ENCODE data around the gene TK1.
"Not testable (repeated sequence)": the region's sequence is repeated elsewhere in the genome, so short reads cannot be mapped to it uniquely, and the experiment has no call there.

The TK1 gene, protein sequence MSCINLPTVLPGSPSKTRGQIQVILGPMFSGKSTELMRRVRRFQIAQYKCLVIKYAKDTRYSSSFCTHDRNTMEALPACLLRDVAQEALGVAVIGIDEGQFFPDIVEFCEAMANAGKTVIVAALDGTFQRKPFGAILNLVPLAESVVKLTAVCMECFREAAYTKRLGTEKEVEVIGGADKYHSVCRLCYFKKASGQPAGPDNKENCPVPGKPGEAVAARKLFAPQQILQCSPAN

DNA sequence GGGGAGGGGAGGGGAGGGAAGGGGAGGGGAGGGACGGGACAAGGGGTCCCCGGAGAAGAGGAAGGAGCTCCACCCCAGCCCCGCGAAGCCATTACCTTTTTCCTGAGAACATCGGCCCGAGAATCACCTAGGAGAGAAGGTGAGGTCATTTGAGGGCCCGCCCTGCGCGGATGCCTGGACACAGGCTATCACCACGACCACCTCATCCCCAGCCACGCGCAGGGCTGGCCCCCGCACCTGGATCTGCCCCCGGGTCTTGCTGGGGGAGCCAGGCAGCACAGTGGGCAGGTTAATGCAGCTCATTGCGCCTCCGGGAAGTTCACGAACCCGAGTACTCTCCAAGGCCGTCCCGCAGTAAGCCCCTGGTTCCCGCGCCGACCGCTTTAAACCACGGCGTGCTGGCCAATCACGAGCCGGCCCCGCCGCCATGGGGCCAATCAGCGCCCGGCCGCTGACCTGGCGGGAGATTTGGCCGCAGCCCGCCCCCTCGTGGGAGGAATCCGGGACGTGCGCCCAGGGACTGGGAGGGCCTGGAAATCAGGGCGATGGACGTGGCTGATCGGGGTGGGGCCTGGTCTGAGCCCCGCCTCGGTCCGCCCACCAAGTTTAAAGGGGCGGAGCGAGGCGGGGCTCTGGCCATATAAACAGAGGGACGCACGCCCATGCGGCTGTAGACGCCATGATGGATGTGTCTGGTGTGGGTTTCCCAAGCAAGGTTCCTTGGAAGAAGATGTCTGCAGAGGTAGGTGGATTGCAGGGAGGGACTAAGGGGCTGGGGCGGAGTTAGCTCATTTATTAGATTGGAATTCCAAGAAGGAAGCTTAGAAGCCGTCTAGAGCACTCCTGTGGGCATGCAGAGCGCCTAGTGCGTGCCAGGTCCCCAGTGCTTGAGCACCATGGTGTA is at the start of gene TK1, which contains the start of gene AFMID:
Gene TK1, minus strand, starts transcription at position 361 of the 904 bp plus-strand sequence. Its CDS starts 58 bp downstream, at position 303.
Gene AFMID, plus strand, starts transcription at position 671 of the 904 bp plus-strand sequence. Its CDS starts 9 bp downstream, at position 680.
- peak; percentile 98 for DNase-seq

DNA sequence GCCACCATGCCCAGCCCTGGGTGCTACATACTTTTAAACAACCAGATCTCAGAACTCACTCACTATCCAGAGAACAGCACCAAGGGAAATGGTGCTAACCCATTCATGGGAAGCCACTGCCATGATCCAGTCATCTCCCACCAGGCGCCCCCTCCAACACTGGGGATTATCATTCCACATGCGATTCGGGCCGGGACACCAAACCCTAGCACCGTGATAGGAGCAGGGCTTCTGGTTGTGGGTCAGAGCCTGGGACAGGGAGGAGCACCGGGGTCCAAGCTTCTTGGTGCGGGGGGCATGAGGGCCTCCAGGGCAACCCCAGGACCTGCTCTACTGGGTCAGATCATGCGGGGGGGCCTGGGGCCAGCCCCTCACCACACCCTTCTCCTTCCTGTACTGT is 49.0 kb upstream of the TK1 start:
- no peak for DNase-seq

- not testable (repeated sequence) for DNase-seq
Measured at GRCh38 chr17:78235022-78235421, 48.2 kb upstream of the TK1 start.

DNA sequence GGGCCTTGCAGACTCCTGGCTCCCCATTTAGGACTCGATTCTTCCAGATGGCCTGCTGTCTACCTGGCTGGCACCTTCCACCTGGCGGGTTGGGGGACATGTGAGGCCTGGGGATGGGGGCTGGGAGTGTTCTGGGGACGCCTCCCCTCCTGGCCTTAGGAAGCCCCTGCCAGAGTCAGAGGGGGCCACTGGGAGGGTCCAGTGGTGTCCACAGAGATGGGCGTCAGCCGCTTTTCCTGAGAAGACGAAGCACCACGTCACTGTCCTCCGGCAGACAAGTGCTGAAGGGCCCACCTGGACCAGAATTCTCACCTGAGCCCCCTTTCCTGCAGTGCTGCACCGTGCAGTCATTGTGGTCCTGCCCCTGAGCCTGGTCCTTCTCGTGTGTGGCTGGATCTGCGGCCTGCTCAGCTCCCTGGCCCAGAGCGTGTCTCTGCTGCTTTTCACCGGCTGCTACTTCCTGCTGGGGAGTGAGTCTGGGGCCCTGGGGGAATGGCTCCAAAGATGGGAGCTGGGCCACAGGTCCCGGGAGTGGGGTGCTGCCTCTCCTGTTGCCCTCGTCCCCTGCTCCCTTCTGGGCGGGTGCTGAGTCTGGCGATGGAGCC is 47.5 kb upstream of the TK1 start:
- DNase-seq: no peak

DNA sequence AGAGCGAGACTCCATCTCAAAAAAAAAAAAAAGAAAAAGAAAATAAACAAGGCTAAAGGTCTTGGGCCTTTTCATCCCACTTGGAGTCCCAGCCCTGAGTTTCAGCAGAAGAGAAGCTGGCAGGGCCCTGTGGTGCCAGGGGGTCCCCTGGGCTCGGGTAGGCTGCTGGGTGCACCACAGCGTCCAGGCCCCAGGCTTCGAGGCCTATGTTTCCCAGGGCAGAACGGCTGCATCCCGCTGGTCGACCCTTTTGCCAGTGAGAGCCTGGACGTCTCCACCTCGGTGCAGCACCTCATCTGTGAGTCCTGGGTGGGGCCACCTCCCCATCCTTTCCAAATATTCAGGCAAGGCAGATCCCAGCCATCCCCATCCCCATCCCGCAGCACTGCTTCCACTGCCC is 46.8 kb upstream of the TK1 start:
- no peak for DNase-seq

- no peak for DNase-seq
Measured at GRCh38 chr17:78232859-78233173, 46.0 kb upstream of the TK1 start.

DNA sequence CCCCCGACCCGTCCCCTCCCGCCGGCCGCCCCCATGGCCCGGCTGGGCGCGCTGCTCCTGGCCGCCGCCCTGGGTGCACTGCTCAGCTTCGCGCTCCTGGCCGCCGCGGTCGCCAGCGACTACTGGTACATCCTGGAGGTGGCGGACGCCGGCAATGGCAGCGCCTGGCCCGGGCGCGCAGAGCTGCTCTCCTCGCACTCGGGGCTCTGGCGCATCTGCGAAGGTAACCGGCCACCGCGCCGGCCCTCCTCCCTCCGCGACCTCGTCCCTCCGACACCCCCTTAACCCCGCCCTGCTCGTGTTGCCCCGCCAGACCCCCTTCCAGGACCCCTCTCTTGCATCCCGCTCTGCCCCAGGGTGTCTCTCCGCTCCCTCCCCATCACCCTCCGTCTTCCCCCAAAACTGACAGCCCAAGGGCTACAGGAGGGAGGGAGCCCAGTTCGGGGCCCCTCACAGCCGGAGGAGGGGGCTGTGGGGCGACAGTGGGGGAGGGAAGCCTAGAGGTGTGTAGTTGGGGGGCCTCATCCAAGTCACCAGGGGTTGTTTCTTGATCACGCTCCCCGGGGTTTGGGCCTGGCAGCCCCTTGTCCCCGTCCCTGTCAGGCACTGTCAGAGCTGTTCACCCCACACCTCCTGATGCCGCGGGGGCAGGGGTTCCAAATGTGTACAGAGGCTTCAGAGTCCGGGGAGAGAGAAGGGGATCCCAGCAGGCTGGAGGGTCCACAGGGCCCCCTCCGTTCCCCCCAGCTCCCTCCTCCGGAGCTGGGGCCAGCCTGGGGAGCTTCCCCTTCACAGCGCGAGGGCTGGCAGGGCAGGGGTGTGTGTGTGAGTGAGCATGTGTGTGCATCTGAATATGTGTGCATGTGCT is 45.4 kb upstream of the TK1 start:
- DNase-seq: peak; percentile 21

DNA sequence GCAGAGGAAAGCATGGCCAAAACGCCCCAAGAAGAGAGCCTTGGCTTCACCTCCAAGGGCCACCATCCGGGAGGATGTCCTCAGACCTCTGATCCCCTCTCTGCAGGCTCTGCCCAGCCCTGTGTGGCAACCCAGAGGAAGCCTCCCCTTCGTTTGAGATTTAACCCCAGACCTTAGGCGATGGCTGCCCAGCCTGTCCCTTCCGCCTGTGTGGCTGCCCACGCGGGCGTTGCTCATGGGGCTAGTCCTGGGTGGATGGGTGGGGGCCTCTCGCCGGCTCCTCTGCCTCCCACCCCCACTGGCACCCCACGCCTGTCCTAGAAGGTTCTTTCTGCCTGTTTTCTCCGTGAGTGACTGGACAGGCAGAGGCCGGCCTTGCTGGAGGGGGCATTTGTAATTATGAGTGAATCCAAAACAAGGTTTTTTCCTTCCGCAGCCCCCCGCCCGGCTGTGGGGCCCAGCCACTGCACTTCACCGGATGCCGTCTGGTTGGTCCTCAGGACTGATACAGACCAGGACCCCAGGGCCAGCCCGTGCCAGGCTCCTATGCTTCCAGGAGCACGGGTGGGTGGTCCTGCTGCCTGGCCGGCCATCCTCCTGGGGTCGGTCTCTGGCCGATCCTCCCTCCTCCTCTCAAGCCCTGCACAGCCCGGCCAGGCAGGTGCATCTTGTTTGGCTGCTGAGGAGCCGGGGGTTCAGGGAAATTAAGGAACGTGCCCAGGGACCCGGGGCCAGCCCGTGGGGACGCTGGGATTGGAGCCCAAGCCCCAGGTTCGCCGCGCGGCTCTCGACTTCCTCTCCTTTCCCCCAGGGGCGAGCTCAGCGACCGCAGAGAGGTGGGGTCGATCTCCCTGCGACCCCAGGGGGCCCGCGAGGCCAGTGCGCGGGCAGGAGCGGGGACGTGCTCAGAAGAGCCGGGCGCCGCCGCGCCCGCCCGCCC is 44.4 kb upstream of the TK1 start, which contains the start of gene TMEM235:
Gene TMEM235, plus strand, starts transcription at position 636 of the 940 bp plus-strand sequence. CDS start 393 bp downstream, outside the sequence.
- DNase-seq: no peak

DNA sequence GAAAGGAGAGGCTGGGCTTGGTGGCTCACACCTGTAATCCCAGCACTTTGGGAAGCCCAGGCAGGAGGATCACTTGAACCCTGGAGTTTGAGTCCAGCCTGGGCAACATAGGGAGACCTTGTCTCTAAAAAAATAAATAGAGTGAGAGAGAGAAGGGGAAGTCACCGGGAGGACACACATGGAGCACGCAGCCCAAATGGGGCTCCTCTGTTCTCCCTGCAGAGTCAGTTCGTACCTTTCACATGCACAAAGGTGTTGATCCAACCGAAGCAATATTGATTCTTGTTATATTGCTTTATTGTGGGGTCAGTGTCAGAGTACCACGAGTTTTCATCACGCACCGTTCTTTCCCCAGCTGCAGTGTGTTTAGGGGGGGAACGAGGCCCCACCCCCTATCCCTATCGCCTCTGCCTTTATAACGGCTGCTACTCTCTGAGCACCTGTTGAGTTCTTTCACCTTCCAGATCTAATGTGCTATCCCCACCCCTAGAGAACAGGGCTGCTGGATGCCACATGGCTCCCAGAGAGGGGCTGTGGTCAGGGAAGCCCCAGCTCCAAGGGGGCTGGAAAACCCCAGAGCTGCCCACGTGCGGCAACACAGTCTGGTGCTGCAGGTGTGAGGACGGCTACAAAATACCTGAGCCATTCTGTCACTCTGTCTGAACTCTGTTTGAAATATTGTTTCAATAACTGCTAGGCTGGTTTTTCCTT is 43.6 kb upstream of the TK1 start:
- no peak for DNase-seq

DNA sequence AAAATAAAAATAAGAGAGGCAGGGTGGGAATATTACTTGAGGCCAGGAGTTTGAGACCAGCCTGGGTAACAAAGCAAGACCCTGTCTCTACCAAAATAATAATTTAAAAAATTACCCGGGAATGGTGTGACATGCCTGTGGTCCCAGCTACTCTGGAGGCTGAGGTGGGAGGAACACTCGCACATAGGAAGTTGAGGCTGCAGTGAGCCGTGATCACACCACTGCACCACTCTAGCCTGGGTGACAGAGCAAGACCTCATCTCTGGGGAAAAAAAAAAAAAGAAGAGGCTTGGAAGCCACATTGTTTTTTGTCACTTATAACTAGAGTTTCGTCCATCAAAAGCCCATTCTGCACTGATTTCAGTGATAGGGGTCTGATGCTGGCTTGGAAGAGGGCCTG is 41.3 kb upstream of the TK1 start:
- no peak for DNase-seq

DNA sequence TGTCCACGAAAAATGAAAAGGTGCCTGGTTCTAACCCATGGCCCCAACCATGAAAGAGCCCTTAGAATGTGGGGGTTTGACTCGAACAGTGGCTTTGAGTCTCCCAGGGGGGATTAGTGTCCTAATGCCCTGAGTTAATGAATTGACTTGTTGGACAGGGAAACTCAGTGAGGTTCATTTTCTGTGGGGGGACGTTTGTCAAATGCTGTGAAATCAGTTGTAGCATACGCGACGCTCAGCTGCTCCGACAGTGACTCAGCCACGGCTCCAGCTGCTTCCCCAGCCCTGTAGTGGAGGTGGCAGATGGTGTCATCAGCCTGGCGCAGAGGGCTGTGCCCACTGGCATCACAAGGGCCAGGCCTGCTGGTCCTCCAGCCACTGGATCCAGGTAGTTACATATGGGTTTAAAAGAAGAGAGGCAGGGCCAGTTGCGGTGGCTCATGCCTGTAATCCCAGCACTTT is 40.6 kb upstream of the TK1 start:
- no peak for DNase-seq

DNA sequence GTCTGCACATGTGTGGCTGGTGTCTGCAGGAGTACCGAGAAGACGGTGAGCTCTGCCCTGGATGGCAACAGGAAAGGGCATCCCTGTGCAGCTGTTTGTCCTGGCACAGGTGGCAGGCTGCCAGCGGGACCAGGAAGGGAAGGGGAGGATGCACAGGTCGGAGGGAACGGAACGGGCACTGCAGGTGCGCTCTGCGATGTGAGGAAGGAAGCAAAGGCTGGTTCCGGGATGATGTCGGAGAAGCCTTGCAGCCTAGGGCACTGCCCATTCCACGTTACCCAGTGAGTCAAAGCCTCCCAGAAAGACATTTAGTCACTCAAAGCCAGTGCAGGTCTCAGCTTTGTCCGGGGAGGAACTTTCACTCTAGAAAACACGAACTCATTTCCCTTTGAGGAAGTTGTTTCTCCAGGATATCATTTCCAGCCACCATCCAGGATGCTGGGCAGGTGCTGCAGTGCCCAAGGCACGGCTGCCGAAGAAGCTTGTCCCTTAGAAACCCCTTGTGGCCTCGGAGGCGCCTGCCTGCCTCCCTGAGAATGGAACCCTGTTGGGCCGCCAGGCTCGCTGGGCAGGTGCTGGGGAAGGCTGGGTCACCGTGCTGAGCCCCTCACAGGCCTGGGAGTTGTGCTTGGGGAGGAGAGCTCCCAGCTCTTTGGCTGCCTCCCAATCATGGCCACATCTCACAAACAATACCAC is 40.1 kb upstream of the TK1 start:
- DNase-seq: no peak

GRCh38 chr17:78226055-78226758 is 39.4 kb upstream of the TK1 start:
- DNase-seq: no peak

GRCh38 chr17:78225088-78225865 is 38.4 kb upstream of the TK1 start:
- no peak for DNase-seq

DNA sequence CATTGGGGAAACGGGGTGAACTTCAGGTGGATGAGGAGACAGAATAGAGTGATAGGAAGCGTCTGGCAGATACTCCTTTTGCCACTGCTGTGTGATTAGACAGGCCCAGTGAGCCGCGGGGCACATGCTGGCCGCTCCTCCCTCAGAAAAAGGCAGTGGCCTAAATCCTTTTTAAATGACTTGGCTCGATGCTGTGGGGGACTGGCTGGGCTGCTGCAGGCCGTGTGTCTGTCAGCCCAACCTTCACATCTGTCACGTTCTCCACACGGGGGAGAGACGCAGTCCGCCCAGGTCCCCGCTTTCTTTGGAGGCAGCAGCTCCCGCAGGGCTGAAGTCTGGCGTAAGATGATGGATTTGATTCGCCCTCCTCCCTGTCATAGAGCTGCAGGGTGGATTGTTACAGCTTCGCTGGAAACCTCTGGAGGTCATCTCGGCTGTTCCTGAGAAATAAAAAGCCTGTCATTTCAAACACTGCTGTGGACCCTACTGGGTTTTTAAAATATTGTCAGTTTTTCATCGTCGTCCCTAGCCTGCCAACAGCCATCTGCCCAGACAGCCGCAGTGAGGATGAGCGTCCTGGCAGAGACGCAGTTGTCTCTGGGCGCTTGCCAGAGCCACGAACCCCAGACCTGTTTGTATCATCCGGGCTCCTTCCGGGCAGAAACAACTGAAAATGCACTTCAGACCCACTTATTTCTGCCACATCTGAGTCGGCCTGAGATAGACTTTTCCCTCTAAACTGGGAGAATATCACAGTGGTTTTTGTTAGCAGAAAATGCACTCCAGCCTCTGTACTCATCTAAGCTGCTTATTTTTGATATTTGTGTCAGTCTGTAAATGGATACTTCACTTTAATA is 37.6 kb upstream of the TK1 start:
- DNase-seq: no peak

DNA sequence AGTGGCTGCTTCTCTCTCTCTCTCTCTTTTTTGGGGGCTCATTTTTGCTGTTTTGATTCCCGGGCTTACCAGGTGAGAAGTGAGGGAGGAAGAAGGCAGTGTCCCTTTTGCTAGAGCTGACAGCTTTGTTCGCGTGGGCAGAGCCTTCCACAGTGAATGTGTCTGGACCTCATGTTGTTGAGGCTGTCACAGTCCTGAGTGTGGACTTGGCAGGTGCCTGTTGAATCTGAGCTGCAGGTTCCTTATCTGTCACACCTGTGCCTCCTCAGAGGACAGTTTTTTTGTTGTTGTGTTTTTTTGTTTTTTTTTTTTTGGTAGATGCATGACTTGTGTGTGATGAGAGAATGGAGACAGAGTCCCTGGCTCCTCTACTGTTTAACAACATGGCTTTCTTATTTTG is 36.9 kb upstream of the TK1 start:
- DNase-seq: no peak

DNA sequence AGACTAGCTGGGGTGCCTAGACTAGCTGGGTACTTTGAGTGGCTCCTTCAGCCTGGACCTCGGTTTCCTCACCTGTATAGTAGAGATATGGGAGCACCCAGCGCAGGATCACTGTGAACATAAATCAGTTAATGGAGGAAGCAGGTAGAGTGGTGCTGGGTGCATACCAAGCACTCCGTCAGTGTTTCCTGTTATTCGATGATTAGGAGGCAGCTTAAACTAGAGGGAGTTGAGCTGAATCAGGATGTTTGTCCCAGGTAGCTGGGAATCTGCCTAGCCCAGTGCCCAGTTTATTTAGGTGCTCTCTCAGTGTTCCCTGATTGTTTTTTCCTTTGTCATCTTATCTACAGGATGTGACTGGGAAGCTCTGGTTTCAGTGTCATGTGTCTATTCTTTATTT is 36.2 kb upstream of the TK1 start:
- no peak for DNase-seq

All from NCI-H1436 (cell line).